K562 (cell line): ENCODE results near the gene ATXN7. TPM values are rescaled to one million over a fixed set of nuclear protein-coding genes. Genes with fewer than 3 reads are reported as not detected.

Experiments used
- ATAC-seq: fragments of 200-7000 bp; cut with Tn5 transposase; 3 replicates; pipeline ENCODE4 v1.9.1; 2020; ENCODE audit warnings: moderate library complexity
- BruUV-seq: library from RNA; stranded (reverse); fragments of 400-500 nt; replicated peaks from 2 replicates; lab custom pipeline; 2021; lab: Mats Ljungman, UMichigan
- CTCF ChIA-PET: fragments of 300-600 bp; formaldehyde crosslinking; extraction: SDS; loops from one replicate; lab custom pipeline; 2021; ENCODE audit warnings: low intra/inter-chr PET ratio; lab: Yijun Ruan, JAX
- POLR2A ChIA-PET: fragments of 300-600, 350-650 bp; sonication (Branson Sonifier 250); formaldehyde crosslinking; extraction: SDS; loops from one replicate; lab custom pipeline; 2021; ENCODE audit warnings: antibody characterized with exemption, inconsistent platforms; lab: Yijun Ruan, JAX
- DNase-seq, 4 experiments: peaks; one replicate each; pipeline versions ENCODE4 v3.0.0 to v3.0.0-alpha.2; 2011 to 2018; ENCODE audit warnings: low spot score in 3 of 4, mixed read lengths in 3 of 4; ENCODE audit errors: extremely low read depth in 1 of 4
- FAIRE-seq: peaks from 2 replicates; lab custom pipeline; 2011; peaks lifted over from hg19 to GRCh38; lab: Jason Lieb, UNC
- H2AFZ ChIP-seq: 2 replicates; pipeline ENCODE4 v1.6.0; 2011; ENCODE audit warnings: low read depth, low read length, control low read depth, inconsistent platforms
- H3K27ac ChIP-seq: fragments of 200-600 bp; 3 replicates; pipeline ENCODE4 v1.8.0; 2011; ENCODE audit warnings: low read depth, mild to moderate bottlenecking, control low read depth, inconsistent platforms, low read length, moderate library complexity, mixed read lengths; ENCODE audit errors: extremely low read depth
- H3K27me3 ChIP-seq, 2 experiments: fragments of 300-600 bp in 1 of 2; 2 replicates in 1 of 2; 3 replicates in 1 of 2; pipeline versions ENCODE4 v1.6.0 to v1.8.0; 2011; ENCODE audit warnings: inconsistent platforms in 2 of 2, low read length in 2 of 2, mild to moderate bottlenecking in 1 of 2, mixed read lengths in 1 of 2, moderate library complexity in 1 of 2; ENCODE audit not compliant: control insufficient read depth in 2 of 2, insufficient read depth in 2 of 2
- H3K36me3 ChIP-seq: fragments of 300-600 bp; 3 replicates; pipeline ENCODE4 v1.8.0; 2011; ENCODE audit warnings: mild to moderate bottlenecking, low read length, inconsistent platforms; ENCODE audit not compliant: control insufficient read depth, insufficient read depth
- H3K4me1 ChIP-seq, 2 experiments: fragments of 200-600 bp in 1 of 2; replicated peaks in 1 of 2; 2 replicates in 1 of 2; 3 replicates in 1 of 2; pipeline versions ENCODE4 v1.5.1 to v1.8.0; 2011; ENCODE audit warnings: inconsistent platforms in 2 of 2, low read length in 2 of 2, mild to moderate bottlenecking in 1 of 2, mixed read lengths in 1 of 2, moderate library complexity in 1 of 2; ENCODE audit not compliant: control insufficient read depth in 2 of 2, insufficient read depth in 2 of 2
- H3K4me2 ChIP-seq: 2 replicates; pipeline ENCODE4 v1.6.1; 2011; ENCODE audit warnings: low read length, control low read depth, inconsistent platforms, mixed read lengths; ENCODE audit not compliant: insufficient read depth
- H3K4me3 ChIP-seq: fragments of 200-600 bp; sonication (generic), shearing (Covaris generic); 2 replicates; pipeline ENCODE4 v1.5.1; 2016; ENCODE audit warnings: control low read depth, inconsistent platforms
- H3K79me2 ChIP-seq: fragments of 200-600 bp; 3 replicates; pipeline ENCODE4 v1.8.0; 2011; ENCODE audit warnings: low read length, inconsistent platforms; ENCODE audit not compliant: control insufficient read depth, insufficient read depth
- H3K9ac ChIP-seq, 2 experiments: 2 replicates each; pipeline versions ENCODE4 v1.6.0 to v1.6.1; 2011; ENCODE audit warnings: low read depth in 2 of 2, low read length in 2 of 2, control low read depth in 1 of 2, inconsistent platforms in 1 of 2, mild to moderate bottlenecking in 1 of 2, mixed read lengths in 1 of 2; ENCODE audit not compliant: insufficient read depth in 1 of 2
- H3K9me1 ChIP-seq: one replicate; pipeline ENCODE4 v1.6.0; 2011; ENCODE audit warnings: inconsistent platforms, mild to moderate bottlenecking, low read length, moderate library complexity; ENCODE audit not compliant: control insufficient read depth, insufficient read depth
- H3K9me3 ChIP-seq: replicated peaks from 2 replicates; pipeline ENCODE4 v1.5.1; 2011; ENCODE audit warnings: low read depth, low read length, inconsistent platforms; ENCODE audit not compliant: control insufficient read depth, insufficient read depth
- H4K20me1 ChIP-seq: replicated peaks from 2 replicates; pipeline ENCODE4 v1.6.1; 2011; ENCODE audit warnings: low read length, inconsistent platforms, mixed read lengths; ENCODE audit not compliant: control insufficient read depth, insufficient read depth
- CBX8 ChIP-seq: fragments of 200-600 bp; sonication (generic); IDR thresholded peaks from 2 replicates; pipeline ENCODE4 v1.6.1; 2012; ENCODE audit warnings: borderline replicate concordance, mixed run types, low read depth, mild to moderate bottlenecking, moderate library complexity, mixed read lengths, low read length, control low read depth, inconsistent platforms; ENCODE audit not compliant: poor library complexity, severe bottlenecking; ENCODE audit errors: extremely low read depth
- GABPA ChIP-seq: fragments of 200-800 bp; sonication (Bioruptor generic); conservative IDR thresholded peaks from 2 replicates; pipeline ENCODE4 v1.6.1; 2016; ENCODE audit warnings: low read depth, missing genetic modification characterization, missing compliant biosample characterization
- PTTG1 ChIP-seq: fragments of 450-650 bp; IDR thresholded peaks from 2 replicates; pipeline ENCODE4 v1.6.1; 2016; ENCODE audit warnings: low read depth, mild to moderate bottlenecking, missing genetic modification characterization, missing compliant biosample characterization
- ZFP1 ChIP-seq: fragments of 450-650 bp; formaldehyde crosslinking; IDR thresholded peaks from 2 replicates; pipeline ENCODE4 v1.4.0; 2020; ENCODE audit warnings: mild to moderate bottlenecking, mixed read lengths
- ZNF311 ChIP-seq: fragments of 250-450 bp; sonication (Bioruptor Pico); IDR thresholded peaks from 2 replicates; pipeline ENCODE4 v1.4.0; 2020; ENCODE audit warnings: mild to moderate bottlenecking, moderate library complexity
- ZNF354B ChIP-seq: fragments of 250-450 bp; sonication (Bioruptor Pico); IDR thresholded peaks from 2 replicates; pipeline ENCODE4 v1.4.0; 2020
- WGBS: fragments of 100-300 bp; shearing (Covaris generic); methylation state at CpG from one replicate; pipeline ENCODE4 v1.1.6; 2016; ENCODE audit warnings: low coverage, mixed read lengths; ENCODE audit not compliant: insufficient coverage; ENCODE audit errors: missing lambda C conversion rate; 5-methylcytosine and 5-hydroxymethylcytosine counted together
- in situ Hi-C: fragments of 300-500 bp; cut with MboI; formaldehyde crosslinking; loops from 4 replicates; pipeline ENCODE4 v1.15.0; 2018; ENCODE audit warnings: inconsistent platforms, mixed read lengths
- intact Hi-C: fragments of 100-400 bp; cut with micrococcal nuclease; formaldehyde crosslinking; loops from 2 replicates; pipeline ENCODE4 v1.14.2; 2022
- polyA plus RNA-seq, 8 experiments: library from polyadenylated mRNA; depleted of rRNA in 4 of 8; stranded (reverse) in 5 of 8; unstranded in 3 of 8; fragments of >200 nt; fragmentation: Nextera tagmentation in 2 of 8; fragmentation: Illumina TruSeq in 1 of 8; extraction: Ambion mirVana in 2 of 8; extraction: Trizol in 1 of 8; gene quantifications; 2 replicates each; pipeline versions ENCODE4 v1.2.1 to v1.2.3, GENCODE V29; 2011 to 2014; ENCODE audit warnings: inconsistent platforms in 1 of 8, missing spikeins in 1 of 8
- total RNA-seq, 7 experiments: library from RNA; depleted of rRNA in 6 of 7; stranded (reverse); fragments of >200 nt in 6 of 7; fragmentation: Illumina TruSeq in 2 of 7; extraction: Trizol in 2 of 7; gene quantifications; 2 replicates each; pipeline versions ENCODE4 v1.2.1 to v1.2.3, GENCODE V29; 2011 to 2021; ENCODE audit warnings: low replicate concordance in 1 of 7

The ATXN7 gene
- total and polyA plus RNA-seq, 9 of the 15 experiments (the other 6 are each of a cell fraction or from before 2014, with no cell fraction given): 0.41 to 9.2 (median 6.7) TPM

- H3K4me1 ChIP-seq: peaks cover 9 to 29% of the 10 kb centered on the region in 2 experiments; a peak in 4 of 5 replicates
- no peaks in the 10 kb centered on the region for H3K27me3 ChIP-seq
- H3K36me3 ChIP-seq: 0 out of 3 replicates have a peak, but pooled peaks cover 8% of the 10 kb centered on the region
- CTCF ChIA-PET: no interaction called here
- no peak overlapping the region for H3K4me2 ChIP-seq
- in situ Hi-C loops: no loop called here
- H3K4me3 ChIP-seq: no peak overlapping the region
- peak; percentile 24; the same call in 2 of the 3 replicates for ATAC-seq
- no peaks in the 10 kb centered on the region for H4K20me1 ChIP-seq
- no peaks in the 10 kb centered on the region for H3K9me3 ChIP-seq
- H3K9me1 ChIP-seq: peaks cover 3% of the 10 kb centered on the region
- TF ChIP-seq ZNF311 (CRISPR knock-in tag) (no peak), ZNF354B (no peak), ZFP1 (CRISPR knock-in tag) (no peak), PTTG1 (tag) (no peak), CBX8 (no peak), GABPA (no peak)
- TF ChIP-seq, all 486 proteins: peak for 0
- H3K79me2 ChIP-seq: peaks cover 45% of the 10 kb centered on the region
- intact Hi-C loops: loop anchor here (10.0 kb wide), 1 partner anchor 100 kb away; the partner anchor contains the start of genes ATXN7 and THOC7
- DNase-seq: peak in 1 of 4 experiments; percentile 17
- no peak overlapping the region; a peak in 1 of 4 replicates for H3K9ac ChIP-seq
- H2AFZ ChIP-seq: no peak overlapping the region
- peak overlapping the region; percentile 55; the same call in 1 of the 3 replicates for H3K27ac ChIP-seq
- BruUV-seq: no TSS peak
- FAIRE-seq: peak; percentile 15
- WGBS: 28% methylated on average over 6 of the region's 6 CpGs
- POLR2A ChIA-PET: interaction anchor here (1.2 kb wide), 1 partner anchor 9 kb away, joined by 3 read pairs; no protein-coding TSS in a partner anchor
Observed at GRCh38 chr3:63964681-63965485, 101.2 kb downstream of the ATXN7 start.
